LNCaP clone FGC (cell line): Measurements from ENCODE around the gene RPS14.

Experiments
- DNase-seq: peaks from one replicate; pipeline ENCODE4 v3.0.0-alpha.2; 2011; ENCODE audit warnings: low read depth
- H3K4me3 ChIP-seq: 2 replicates; pipeline ENCODE4 v1.5.1; 2011; ENCODE audit warnings: mild to moderate bottlenecking, low read depth, low read length, control low read depth
- CTCF ChIP-seq: IDR thresholded peaks from 2 replicates; pipeline ENCODE4 v1.5.1; 2012; ENCODE audit warnings: mild to moderate bottlenecking; ENCODE audit not compliant: control insufficient read depth, insufficient read depth; ENCODE audit errors: extremely low read depth

RPS14 gene

GRCh38 chr5:150446583-150446982, 3.0 kb downstream of the RPS14 start:
- no peak for TF ChIP-seq CTCF
- no peak overlapping the region for H3K4me3 ChIP-seq
- DNase-seq, result no peak

GRCh38 chr5:150446088-150446487, 3.5 kb downstream of the RPS14 start:
- no peak for DNase-seq
- no peak for TF ChIP-seq CTCF
- no peak overlapping the region for H3K4me3 ChIP-seq

GRCh38 chr5:150444770-150445169, 4.8 kb downstream of the RPS14 start:
- TF ChIP-seq CTCF, result no peak
- no peak overlapping the region for H3K4me3 ChIP-seq
- DNase-seq, result no peak

GRCh38 chr5:150443242-150444075, 6.1 kb downstream of the RPS14 start:
- TF ChIP-seq CTCF, result no peak
- H3K4me3 ChIP-seq, result no peak overlapping the region
- DNase-seq, result no peak

GRCh38 chr5:150442699-150443080, 6.8 kb downstream of the RPS14 start:
- H3K4me3 ChIP-seq, result no peak overlapping the region
- no peak for DNase-seq
- TF ChIP-seq CTCF, result no peak

- DNase-seq, result no peak
- no peak for TF ChIP-seq CTCF
- H3K4me3 ChIP-seq, result no peak overlapping the region
Measured at GRCh38 chr5:150441813-150442698, 7.5 kb downstream of the RPS14 start.
